ENCODE results near the gene PRAME. TPM values are rescaled to one million over a fixed set of nuclear protein-coding genes. Genes with fewer than 3 reads are reported as not detected.
"Not testable (repeated sequence)": the region's sequence is repeated elsewhere in the genome, so short reads cannot be mapped to it uniquely, and the experiment has no call there.

The PRAME gene, protein sequence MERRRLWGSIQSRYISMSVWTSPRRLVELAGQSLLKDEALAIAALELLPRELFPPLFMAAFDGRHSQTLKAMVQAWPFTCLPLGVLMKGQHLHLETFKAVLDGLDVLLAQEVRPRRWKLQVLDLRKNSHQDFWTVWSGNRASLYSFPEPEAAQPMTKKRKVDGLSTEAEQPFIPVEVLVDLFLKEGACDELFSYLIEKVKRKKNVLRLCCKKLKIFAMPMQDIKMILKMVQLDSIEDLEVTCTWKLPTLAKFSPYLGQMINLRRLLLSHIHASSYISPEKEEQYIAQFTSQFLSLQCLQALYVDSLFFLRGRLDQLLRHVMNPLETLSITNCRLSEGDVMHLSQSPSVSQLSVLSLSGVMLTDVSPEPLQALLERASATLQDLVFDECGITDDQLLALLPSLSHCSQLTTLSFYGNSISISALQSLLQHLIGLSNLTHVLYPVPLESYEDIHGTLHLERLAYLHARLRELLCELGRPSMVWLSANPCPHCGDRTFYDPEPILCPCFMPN
- total RNA-seq (not detected in 2 replicates), polyA plus RNA-seq (0.03 and 0.07 TPM in 2 replicates), polyA minus RNA-seq (19.4 and 36.9 TPM in 2 replicates), Bru-seq, nascent RNA (not detected), BruChase-seq, experiment 1, labeled RNA remaining after a 6-hour chase (not detected), BruChase-seq, experiment 2, labeled RNA remaining after a 2-hour chase (not detected)
- polyA plus RNA-seq (2011; cell fraction: cytosol; rRNA removed) = 0.04 TPM in 1 of 2 replicates, not detected in the other
- polyA plus RNA-seq (2011; cell fraction: nucleus; rRNA removed) = 0.35 TPM in 1 of 2 replicates, not detected in the other
- not detected in 2 replicates for polyA plus RNA-seq (2012)
- polyA minus RNA-seq (2011; cell fraction: cytosol; rRNA and poly(A)+ RNA removed) = 9.6 TPM
- 0.19 TPM in 1 of 2 replicates, not detected in the other for polyA minus RNA-seq (2011; cell fraction: nucleus; rRNA and poly(A)+ RNA removed)
- long read RNA-seq = 0 reads

- H3K9me3 ChIP-seq (replicated peaks; ENCODE audit: control insufficient read depth, insufficient read depth, low read length) = no peaks in the 10 kb centered on the region
- H3K36me3 ChIP-seq (ENCODE audit: control insufficient read depth in 2 of 2, extremely low read depth in 1 of 2, insufficient read depth in 2 of 2, low read length in 2 of 2) = no peaks in the 10 kb centered on the region
- no peak within 1 kb of the TSS for H3K4me3 ChIP-seq (replicated peaks in 1 of 3; ENCODE audit: insufficient read depth in 1 of 3, low read depth in 1 of 3, low read length in 3 of 3)
- H3K4me1 ChIP-seq (ENCODE audit: control insufficient read depth, extremely low read depth, insufficient read depth, low read length) = no peaks in the 10 kb centered on the region
- ChIA-PET CTCF (interaction anchor here (0.7 to 2.0 kb wide), 12 partner anchors 9 to 132 kb away, joined by 3 to 15 read pairs (median 3); partner anchors contain the start of gene ZNF280A), POLR2A (no interaction called here)
- dilution Hi-C loops (cut with MboI; ENCODE audit: extremely low pct_ligation_motif_present, low sequenced_read_pairs) (no loop called here), intact Hi-C loops (cut with micrococcal nuclease) (no loop called here)
- TF ChIP-seq FOS (IDR thresholded peaks at IDR 0.05; ENCODE audit: borderline replicate concordance, insufficient read depth, low read length) (no peak), POLR2AphosphoS5 (IDR thresholded peaks at IDR 0.05; ENCODE audit: insufficient read depth, low read depth, low read length) (no peak), CTCF (IDR thresholded peaks at IDR 0.05; ENCODE audit: extremely low read depth in 1 of 2, insufficient read depth in 1 of 2, low read depth in 1 of 2, low read length in 2 of 2) (peak; percentile 79 to 85)
- H4K20me1 ChIP-seq (replicated peaks; ENCODE audit: control insufficient read depth, extremely low read depth, insufficient read depth, low read length) = no peaks in the 10 kb centered on the region
- BruUV-seq (replicated peaks) = no TSS peak
- H3K79me2 ChIP-seq (ENCODE audit: control insufficient read depth, insufficient read depth, low read length) = no peaks in the 10 kb centered on the region
- FAIRE-seq (no peak), DNase-seq (ENCODE audit: low read depth, low spot score) (peak; percentile 27)
- no peak within 1 kb of the TSS for H3K4me2 ChIP-seq (ENCODE audit: insufficient read depth, low read length)
- no peak within 1 kb of the TSS for H2AFZ ChIP-seq (ENCODE audit: low read depth, low read length)
- H3K9ac ChIP-seq (replicated peaks; ENCODE audit: extremely low read depth, insufficient read depth, low read length) = no peak within 1 kb of the TSS
- no peaks in the 10 kb centered on the region for H3K9me1 ChIP-seq (replicated peaks; ENCODE audit: control insufficient read depth, extremely low read depth, insufficient read depth, low read length)
- H3K27me3 ChIP-seq (ENCODE audit: control insufficient read depth in 2 of 2, insufficient read depth in 2 of 2, low read length in 2 of 2) = no peaks in the 10 kb centered on the region
- H3K27ac ChIP-seq (ENCODE audit: insufficient read depth, low read depth, low read length) = no peak within 1 kb of the TSS
Measured at GRCh38 chr22:22558972-22559603, at the start of gene PRAME. TSS of gene PRAME (minus strand) at chr22:22559265. CDS start at chr22:22556832, 2,433 bp downstream.

- H3K27me3 ChIP-seq (ENCODE audit: control insufficient read depth in 2 of 2, insufficient read depth in 2 of 2, low read length in 2 of 2); POLR2A ChIA-PET; H3K4me3 ChIP-seq (replicated peaks in 1 of 3; ENCODE audit: insufficient read depth in 1 of 3, low read depth in 1 of 3, low read length in 3 of 3); H3K27ac ChIP-seq (ENCODE audit: insufficient read depth, low read depth, low read length); FAIRE-seq; BruUV-seq (replicated peaks); H3K9me3 ChIP-seq (replicated peaks; ENCODE audit: control insufficient read depth, insufficient read depth, low read length); CTCF ChIA-PET; intact Hi-C loops (cut with micrococcal nuclease); H2AFZ ChIP-seq (ENCODE audit: low read depth, low read length); dilution Hi-C loops (cut with MboI; ENCODE audit: extremely low pct_ligation_motif_present, low sequenced_read_pairs); H3K4me2 ChIP-seq (ENCODE audit: insufficient read depth, low read length); H4K20me1 ChIP-seq (replicated peaks; ENCODE audit: control insufficient read depth, extremely low read depth, insufficient read depth, low read length); DNase-seq (ENCODE audit: low read depth, low spot score); H3K79me2 ChIP-seq (ENCODE audit: control insufficient read depth, insufficient read depth, low read length); H3K9ac ChIP-seq (replicated peaks; ENCODE audit: extremely low read depth, insufficient read depth, low read length); H3K4me1 ChIP-seq (ENCODE audit: control insufficient read depth, extremely low read depth, insufficient read depth, low read length); H3K9me1 ChIP-seq (replicated peaks; ENCODE audit: control insufficient read depth, extremely low read depth, insufficient read depth, low read length); H3K36me3 ChIP-seq (ENCODE audit: control insufficient read depth in 2 of 2, extremely low read depth in 1 of 2, insufficient read depth in 2 of 2, low read length in 2 of 2): not testable (repeated sequence)
Measured at GRCh38 chr22:22608022-22608421, 49.0 kb upstream of the PRAME start.

Measured in endothelial cell of umbilical vein (primary cell).